ENCODE measurements around the gene CACNA2D1.
"Not testable (repeated sequence)": the region's sequence is repeated elsewhere in the genome, so short reads cannot be mapped to it uniquely, and the experiment has no call there.

Gene CACNA2D1

GRCh38 chr7:82442492-82443035 is 1.0 kb downstream of the CACNA2D1 start:
- peak; percentile 16 for DNase-seq (ENCODE audit: low read depth)
- TF ChIP-seq POLR2A (IDR thresholded peaks at IDR 0.05; ENCODE audit: extremely low read depth, insufficient read length) = no peak
- no peak for TF ChIP-seq MYC (IDR thresholded peaks at IDR 0.05; ENCODE audit: low read depth, low read length)
- TF ChIP-seq CTCF (IDR thresholded peaks at IDR 0.05; ENCODE audit: low read depth, low read length) = no peak
- TF ChIP-seq MAX (IDR thresholded peaks at IDR 0.05; ENCODE audit: low read depth, low read length) = no peak
- H3K4me3 ChIP-seq (ENCODE audit: low read depth, low read length) = peak overlapping the region; percentile 30

- DNase-seq (ENCODE audit: low read depth) = no peak
- TF ChIP-seq MAX (IDR thresholded peaks at IDR 0.05; ENCODE audit: low read depth, low read length) = no peak
- no peak for TF ChIP-seq POLR2A (IDR thresholded peaks at IDR 0.05; ENCODE audit: extremely low read depth, insufficient read length)
- no peak for TF ChIP-seq MYC (IDR thresholded peaks at IDR 0.05; ENCODE audit: low read depth, low read length)
- TF ChIP-seq CTCF (IDR thresholded peaks at IDR 0.05; ENCODE audit: low read depth, low read length) = no peak
- H3K4me3 ChIP-seq (ENCODE audit: low read depth, low read length) = no peak overlapping the region
These were observed 1.7 kb downstream of the CACNA2D1 start for GRCh38 chr7:82441669-82442478.

- no peak for DNase-seq (ENCODE audit: low read depth)
These were observed 5.1 kb downstream of the CACNA2D1 start for GRCh38 chr7:82438521-82438920.

GRCh38 chr7:82435769-82436168 is 7.8 kb downstream of the CACNA2D1 start:
- no peak for TF ChIP-seq MAX (IDR thresholded peaks at IDR 0.05; ENCODE audit: low read depth, low read length)
- DNase-seq (ENCODE audit: low read depth) = no peak
- H3K4me3 ChIP-seq (ENCODE audit: low read depth, low read length) = no peak overlapping the region

More at GRCh38 chr7:82438521-82438920, 5.1 kb downstream of the CACNA2D1 start:
- H3K4me3 ChIP-seq (ENCODE audit: low read depth, low read length) = no peak overlapping the region
- TF ChIP-seq POLR2A (IDR thresholded peaks at IDR 0.05; ENCODE audit: extremely low read depth, insufficient read length) (no peak), CTCF (IDR thresholded peaks at IDR 0.05; ENCODE audit: low read depth, low read length) (no peak), MYC (IDR thresholded peaks at IDR 0.05; ENCODE audit: low read depth, low read length) (no peak), MAX (IDR thresholded peaks at IDR 0.05; ENCODE audit: low read depth, low read length) (no peak)

GRCh38 chr7:82434275-82435022 is 9.1 kb downstream of the CACNA2D1 start:
- no peak for DNase-seq (ENCODE audit: low read depth)
- no peak overlapping the region for H3K4me3 ChIP-seq (ENCODE audit: low read depth, low read length)
- TF ChIP-seq CTCF (IDR thresholded peaks at IDR 0.05; ENCODE audit: low read depth, low read length) = no peak
- TF ChIP-seq MYC (IDR thresholded peaks at IDR 0.05; ENCODE audit: low read depth, low read length) = no peak
- TF ChIP-seq POLR2A (IDR thresholded peaks at IDR 0.05; ENCODE audit: extremely low read depth, insufficient read length) = no peak
- TF ChIP-seq MAX (IDR thresholded peaks at IDR 0.05; ENCODE audit: low read depth, low read length) = no peak

GRCh38 chr7:82433507-82433906 is 10.1 kb downstream of the CACNA2D1 start:
- no peak for TF ChIP-seq POLR2A (IDR thresholded peaks at IDR 0.05; ENCODE audit: extremely low read depth, insufficient read length)
- TF ChIP-seq CTCF (IDR thresholded peaks at IDR 0.05; ENCODE audit: low read depth, low read length) = no peak
- no peak for TF ChIP-seq MAX (IDR thresholded peaks at IDR 0.05; ENCODE audit: low read depth, low read length)
- no peak for TF ChIP-seq MYC (IDR thresholded peaks at IDR 0.05; ENCODE audit: low read depth, low read length)
- H3K4me3 ChIP-seq (ENCODE audit: low read depth, low read length) = no peak overlapping the region
- DNase-seq (ENCODE audit: low read depth) = no peak

- DNase-seq (ENCODE audit: low read depth); H3K4me3 ChIP-seq (ENCODE audit: low read depth, low read length): not testable (repeated sequence)
These were observed 10.8 kb downstream of the CACNA2D1 start for GRCh38 chr7:82432743-82433142.
